ENCODE measurements around the gene MAPK8.

DNA sequence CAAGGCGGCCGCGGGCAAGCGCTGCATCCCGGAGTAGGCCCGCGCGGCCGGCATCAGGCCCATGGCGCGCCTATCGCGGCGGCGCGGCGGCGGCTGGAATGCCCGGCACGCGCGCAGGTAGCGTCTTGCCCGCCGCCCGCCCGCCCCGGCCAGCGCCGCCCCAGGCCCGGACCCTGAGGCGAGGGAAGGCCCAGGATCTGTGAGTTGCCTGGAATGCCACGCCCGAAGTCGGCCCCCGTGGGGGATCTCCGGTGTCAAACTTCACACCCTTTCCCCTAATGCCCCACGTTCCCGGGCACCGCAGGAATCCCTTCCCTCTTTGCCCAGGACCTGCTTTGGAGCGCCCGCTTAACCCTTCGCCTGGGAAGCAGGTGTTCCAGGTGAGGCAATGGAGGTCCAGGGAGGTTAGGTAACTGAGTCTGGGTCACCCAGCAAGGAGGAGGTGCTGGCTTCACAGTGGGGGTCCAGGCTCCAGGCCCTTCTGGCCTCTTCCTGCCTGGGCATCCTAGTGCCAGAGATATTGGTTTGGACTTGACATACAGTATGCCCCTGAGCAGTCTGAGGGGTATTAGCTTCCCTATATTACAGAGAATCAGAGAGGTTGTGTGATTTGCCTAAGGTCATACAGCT is 160.2 kb downstream of the MAPK8 start:
- TF ChIP-seq, protein P1, sequence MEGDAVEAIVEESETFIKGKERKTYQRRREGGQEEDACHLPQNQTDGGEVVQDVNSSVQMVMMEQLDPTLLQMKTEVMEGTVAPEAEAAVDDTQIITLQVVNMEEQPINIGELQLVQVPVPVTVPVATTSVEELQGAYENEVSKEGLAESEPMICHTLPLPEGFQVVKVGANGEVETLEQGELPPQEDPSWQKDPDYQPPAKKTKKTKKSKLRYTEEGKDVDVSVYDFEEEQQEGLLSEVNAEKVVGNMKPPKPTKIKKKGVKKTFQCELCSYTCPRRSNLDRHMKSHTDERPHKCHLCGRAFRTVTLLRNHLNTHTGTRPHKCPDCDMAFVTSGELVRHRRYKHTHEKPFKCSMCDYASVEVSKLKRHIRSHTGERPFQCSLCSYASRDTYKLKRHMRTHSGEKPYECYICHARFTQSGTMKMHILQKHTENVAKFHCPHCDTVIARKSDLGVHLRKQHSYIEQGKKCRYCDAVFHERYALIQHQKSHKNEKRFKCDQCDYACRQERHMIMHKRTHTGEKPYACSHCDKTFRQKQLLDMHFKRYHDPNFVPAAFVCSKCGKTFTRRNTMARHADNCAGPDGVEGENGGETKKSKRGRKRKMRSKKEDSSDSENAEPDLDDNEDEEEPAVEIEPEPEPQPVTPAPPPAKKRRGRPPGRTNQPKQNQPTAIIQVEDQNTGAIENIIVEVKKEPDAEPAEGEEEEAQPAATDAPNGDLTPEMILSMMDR (IDR thresholded peaks at IDR 0.05): no peak
- no peak for TF ChIP-seq POLR2A (IDR thresholded peaks at IDR 0.05)
